HEK293 (cell line): ENCODE measurements around the gene NNT.

Experiments used
- CTCF ChIA-PET: fragments of 350-600 bp; formaldehyde crosslinking; extraction: SDS; loops from one replicate; lab custom pipeline; 2021; ENCODE audit warnings: antibody characterized with exemption; lab: Yijun Ruan, JAX
- POLR2A ChIA-PET: fragments of 300-600 bp; formaldehyde crosslinking; extraction: SDS; loops from one replicate; lab custom pipeline; 2020; ENCODE audit warnings: antibody characterized with exemption, inconsistent platforms; lab: Yijun Ruan, JAX
- H3K27ac ChIP-seq: fragments of 200-500 bp; sonication (Bioruptor generic); 2 replicates; pipeline ENCODE4 v1.5.1; 2014; ENCODE audit warnings: low read depth, low read length, control low read depth, inconsistent platforms; ENCODE audit errors: extremely low read depth
- H3K36me3 ChIP-seq, 2 experiments: fragments of 200-500 bp in 1 of 2; sonication (Bioruptor generic) in 1 of 2; 1 replicate in 1 of 2; 2 replicates in 1 of 2; pipeline ENCODE4 v1.5.1; 2014 to 2017; ENCODE audit warnings: inconsistent platforms in 2 of 2, low read length in 2 of 2; ENCODE audit not compliant: control insufficient read depth in 2 of 2, insufficient read depth in 1 of 2
- H3K4me1 ChIP-seq: fragments of 200-500 bp; sonication (Bioruptor generic); 2 replicates; pipeline ENCODE4 v1.5.1; 2014; ENCODE audit warnings: mild to moderate bottlenecking, low read length, inconsistent platforms; ENCODE audit not compliant: control insufficient read depth, insufficient read depth
- H3K4me3 ChIP-seq: 2 replicates; pipeline ENCODE4 v1.5.1; 2011; ENCODE audit warnings: low read depth, mild to moderate bottlenecking, control low read depth, low read length, moderate library complexity
- H3K9me3 ChIP-seq: fragments of 200-500 bp; sonication (Bioruptor generic); 2 replicates; pipeline ENCODE4 v1.5.1; 2014; ENCODE audit warnings: low read depth, low read length, inconsistent platforms; ENCODE audit not compliant: control insufficient read depth, insufficient read depth
- ATF2 ChIP-seq: fragments of 450-650 bp; formaldehyde crosslinking; IDR thresholded peaks from 2 replicates; pipeline ENCODE4 v1.5.1; 2016; ENCODE audit warnings: missing biosample characterization, missing genetic modification characterization, low read depth
- BCL11A ChIP-seq: fragments of 450-650 bp; formaldehyde crosslinking; IDR thresholded peaks from 2 replicates; pipeline ENCODE4 v1.5.1; 2016; ENCODE audit warnings: low read depth, missing biosample characterization, missing genetic modification characterization
- CTCF ChIP-seq: fragments of 450-650 bp; formaldehyde crosslinking; IDR thresholded peaks from 2 replicates; pipeline ENCODE4 v1.5.1; 2016; ENCODE audit warnings: missing biosample characterization, missing genetic modification characterization
- EGR2 ChIP-seq: fragments of 450-650 bp; formaldehyde crosslinking; IDR thresholded peaks from 2 replicates; pipeline ENCODE4 v1.5.1; 2016; ENCODE audit warnings: low read depth, missing biosample characterization, missing genetic modification characterization
- MEIS1 ChIP-seq: sonication (generic); formaldehyde crosslinking; IDR thresholded peaks from 2 replicates; pipeline ENCODE4 v1.8.1; 2022; ENCODE audit warnings: missing genetic modification reagents, mild to moderate bottlenecking, borderline replicate concordance
- PRDM2 ChIP-seq: fragments of 450-650 bp; formaldehyde crosslinking; IDR thresholded peaks from 2 replicates; pipeline ENCODE4 v1.5.1; 2016; ENCODE audit warnings: missing biosample characterization, missing genetic modification characterization, borderline replicate concordance
- SALL2 ChIP-seq: fragments of 450-650 bp; formaldehyde crosslinking; IDR thresholded peaks from 2 replicates; pipeline ENCODE4 v1.5.0; 2017; ENCODE audit warnings: missing biosample characterization, mild to moderate bottlenecking, missing genetic modification characterization, borderline replicate concordance
- SP3 ChIP-seq: fragments of 450-650 bp; formaldehyde crosslinking; IDR thresholded peaks from 2 replicates; pipeline ENCODE4 v1.5.1; 2016; ENCODE audit warnings: missing biosample characterization, missing genetic modification characterization
- ZBTB17 ChIP-seq: fragments of 450-650 bp; formaldehyde crosslinking; IDR thresholded peaks from 2 replicates; pipeline ENCODE4 v1.5.1; 2016; ENCODE audit warnings: missing biosample characterization, missing genetic modification characterization
- ZFHX2 ChIP-seq: fragments of 450-650 bp; formaldehyde crosslinking; conservative IDR thresholded peaks from 2 replicates; pipeline ENCODE4 v1.5.1; 2016; ENCODE audit warnings: missing biosample characterization, missing genetic modification characterization
- ZIC2 ChIP-seq: fragments of 450-650 bp; formaldehyde crosslinking; IDR thresholded peaks from 2 replicates; pipeline ENCODE4 v1.5.1; 2016; ENCODE audit warnings: missing biosample characterization, missing genetic modification characterization
- ZNF169 ChIP-seq: fragments of 450-650 bp; formaldehyde crosslinking; IDR thresholded peaks from 2 replicates; pipeline ENCODE4 v1.5.1; 2016; ENCODE audit warnings: missing biosample characterization, missing genetic modification characterization
- ZNF211 ChIP-seq: fragments of 450-650 bp; formaldehyde crosslinking; IDR thresholded peaks from 2 replicates; pipeline ENCODE4 v1.5.1; 2016; ENCODE audit warnings: low read depth, missing biosample characterization, missing genetic modification characterization
- ZNF24 ChIP-seq: fragments of 450-650 bp; formaldehyde crosslinking; IDR thresholded peaks from 2 replicates; pipeline ENCODE4 v1.5.1; 2016; ENCODE audit warnings: missing biosample characterization, missing genetic modification characterization
- ZNF248 ChIP-seq: fragments of 450-650 bp; formaldehyde crosslinking; IDR thresholded peaks from 2 replicates; pipeline ENCODE4 v1.5.1; 2017; ENCODE audit warnings: missing biosample characterization, missing genetic modification characterization
- ZNF292 ChIP-seq: fragments of 450-650 bp; formaldehyde crosslinking; IDR thresholded peaks from 2 replicates; pipeline ENCODE4 v1.5.1; 2016; ENCODE audit warnings: low read depth, missing biosample characterization, missing genetic modification characterization, borderline replicate concordance
- ZNF398 ChIP-seq: fragments of 450-650 bp; formaldehyde crosslinking; IDR thresholded peaks from 2 replicates; pipeline ENCODE4 v1.5.1; 2017; ENCODE audit warnings: missing biosample characterization, missing genetic modification characterization
- ZNF423 ChIP-seq: fragments of 450-650 bp; formaldehyde crosslinking; IDR thresholded peaks from 2 replicates; pipeline ENCODE4 v1.5.1; 2016; ENCODE audit warnings: missing biosample characterization, missing genetic modification characterization
- ZNF48 ChIP-seq: fragments of 450-650 bp; formaldehyde crosslinking; IDR thresholded peaks from 2 replicates; pipeline ENCODE4 v1.5.1; 2016; ENCODE audit warnings: missing biosample characterization, missing genetic modification characterization
- ZNF549 ChIP-seq: fragments of 450-650 bp; IDR thresholded peaks from 2 replicates; pipeline ENCODE4 v1.5.1; 2018; ENCODE audit warnings: missing biosample characterization, missing genetic modification characterization, mild to moderate bottlenecking, inconsistent platforms, moderate library complexity
- ZNF596 ChIP-seq: fragments of 450-650 bp; IDR thresholded peaks from 2 replicates; pipeline ENCODE4 v1.5.0; 2018; ENCODE audit warnings: missing biosample characterization, mild to moderate bottlenecking, missing genetic modification characterization, moderate library complexity
- ZNF621 ChIP-seq: fragments of 450-650 bp; formaldehyde crosslinking; IDR thresholded peaks from 2 replicates; pipeline ENCODE4 v1.5.1; 2017; ENCODE audit warnings: missing biosample characterization, missing genetic modification characterization
- ZNF747 ChIP-seq: fragments of 450-650 bp; formaldehyde crosslinking; IDR thresholded peaks from 2 replicates; pipeline ENCODE4 v1.5.1; 2016; ENCODE audit warnings: missing biosample characterization, missing genetic modification characterization
- ZNF785 ChIP-seq: fragments of 450-650 bp; formaldehyde crosslinking; IDR thresholded peaks from 2 replicates; pipeline ENCODE4 v1.5.1; 2016; ENCODE audit warnings: missing biosample characterization, missing genetic modification characterization

NNT gene

GRCh38 chr5:43750809-43751208 is 147.8 kb downstream of the NNT start:
- Histone ChIP-seq H3K27ac (no peak overlapping the region), H3K4me1 (no peaks in the 10 kb centered on the region), H3K4me3 (no peak overlapping the region), H3K36me3 (no peaks in the 10 kb centered on the region), H3K9me3 (no peaks in the 10 kb centered on the region)
- TF ChIP-seq PRDM2 (tag by site-specific recombination) (no peak), ZNF398 (tag by site-specific recombination) (no peak), ZNF621 (tag by site-specific recombination) (no peak), ZNF248 (tag by site-specific recombination) (no peak), SALL2 (tag by site-specific recombination) (no peak), ZNF24 (tag by site-specific recombination) (no peak), ZIC2 (tag by site-specific recombination) (no peak), ZFHX2 (tag by site-specific recombination) (no peak), ZNF48 (tag by site-specific recombination) (no peak), ZNF292 (tag by site-specific recombination) (no peak), EGR2 (tag by site-specific recombination) (no peak), ZNF423 (tag by site-specific recombination) (no peak), ZBTB17 (tag by site-specific recombination) (no peak), BCL11A (tag by site-specific recombination) (no peak)
- ChIA-PET POLR2A (no interaction called here), CTCF (interaction anchor here (0.6 to 0.8 kb wide), 3 partner anchors 329 to 583 kb away, joined by 3 to 5 read pairs (median 4); no protein-coding TSS in a partner anchor)

GRCh38 chr5:43753069-43753468 is 150.1 kb downstream of the NNT start:
- Histone ChIP-seq H3K36me3 (no peaks in the 10 kb centered on the region), H3K9me3 (no peaks in the 10 kb centered on the region), H3K27ac (no peak overlapping the region), H3K4me1 (no peaks in the 10 kb centered on the region), H3K4me3 (no peak overlapping the region)
- ChIA-PET POLR2A (no interaction called here), CTCF (interaction anchor here (0.7 to 1.8 kb wide), 2 partner anchors 22 to 300 kb away, joined by 4 to 5 read pairs; no protein-coding TSS in a partner anchor)
- TF ChIP-seq ATF2 (tag by site-specific recombination) (no peak), MEIS1 (no peak), ZNF747 (tag by site-specific recombination) (no peak), ZNF785 (tag by site-specific recombination) (no peak), ZNF596 (no peak), ZNF169 (tag by site-specific recombination) (no peak), SP3 (tag by site-specific recombination) (no peak), ZNF211 (tag by site-specific recombination) (no peak), ZNF549 (tag by site-specific recombination) (no peak), CTCF (tag by site-specific recombination) (no peak)
